MCF 10A (cell line): ENCODE results near the gene ZMAT2. TPM values are rescaled to one million over a fixed set of nuclear protein-coding genes. Genes with fewer than 3 reads are reported as not detected.
"Not testable (repeated sequence)": the region's sequence is repeated elsewhere in the genome, so short reads cannot be mapped to it uniquely, and the experiment has no call there.

Experiments used
- BruUV-seq: library from RNA; stranded (reverse); fragments of 400-500 nt; replicated peaks from 2 replicates; lab custom pipeline; 2021; lab: Mats Ljungman, UMichigan
- CTCF ChIA-PET: fragments of 300-600 bp; sonication (Branson Sonifier 250); formaldehyde crosslinking; extraction: SDS; loops from one replicate; lab custom pipeline; 2021; ENCODE audit warnings: antibody characterized with exemption, inconsistent platforms; lab: Yijun Ruan, JAX
- POLR2A ChIA-PET: fragments of 300-600, 350-650 bp; sonication (Branson Sonifier 250); formaldehyde crosslinking; extraction: SDS; loops from one replicate; lab custom pipeline; 2020; ENCODE audit warnings: antibody characterized with exemption, inconsistent platforms; lab: Yijun Ruan, JAX
- DNase-seq: peaks from one replicate; pipeline ENCODE4 v3.0.0-alpha.2; 2018; ENCODE audit not compliant: unreplicated experiment
- H3K27ac Mint-ChIP-seq: one replicate; pipeline ENCODE4 v1.8.0; 2022; ENCODE audit warnings: mild to moderate bottlenecking, low read depth, mixed read lengths; ENCODE audit not compliant: unreplicated experiment
- H3K27me3 Mint-ChIP-seq: one replicate; pipeline ENCODE4 v1.8.0; 2022; ENCODE audit warnings: mixed read lengths; ENCODE audit not compliant: insufficient read depth, unreplicated experiment
- H3K36me3 Mint-ChIP-seq: one replicate; pipeline ENCODE4 v1.8.0; 2022; ENCODE audit warnings: mild to moderate bottlenecking, moderate library complexity, mixed read lengths; ENCODE audit not compliant: insufficient read depth, unreplicated experiment
- H3K4me1 Mint-ChIP-seq: one replicate; pipeline ENCODE4 v1.8.0; 2022; ENCODE audit warnings: mixed read lengths; ENCODE audit not compliant: insufficient read depth, unreplicated experiment
- H3K4me3 Mint-ChIP-seq: one replicate; pipeline ENCODE4 v1.8.0; 2022; ENCODE audit warnings: mild to moderate bottlenecking, moderate library complexity, mixed read lengths; ENCODE audit not compliant: unreplicated experiment
- H3K9me3 Mint-ChIP-seq: one replicate; pipeline ENCODE4 v1.8.0; 2022; ENCODE audit warnings: mixed read lengths; ENCODE audit not compliant: unreplicated experiment
- intact Hi-C: fragments of 100-400 bp; cut with micrococcal nuclease; formaldehyde crosslinking; loops from 2 replicates; pipeline ENCODE4 v1.14.1; 2022
- total RNA-seq: library from RNA; stranded (reverse); gene quantifications from 2 replicates; pipeline ENCODE4 v1.2.3, GENCODE V29; 2022
- TF ChIP-seq, protein P1 (sequence below): fragments of 200-600 bp; IDR thresholded peaks from one replicate; pipeline ENCODE4 v1.8.0; 2022; ENCODE audit warnings: antibody characterized with exemption, mild to moderate bottlenecking; ENCODE audit not compliant: unreplicated experiment

Gene ZMAT2
- total RNA-seq, 1 experiment from 2014 or later: 54.9 TPM

DNA sequence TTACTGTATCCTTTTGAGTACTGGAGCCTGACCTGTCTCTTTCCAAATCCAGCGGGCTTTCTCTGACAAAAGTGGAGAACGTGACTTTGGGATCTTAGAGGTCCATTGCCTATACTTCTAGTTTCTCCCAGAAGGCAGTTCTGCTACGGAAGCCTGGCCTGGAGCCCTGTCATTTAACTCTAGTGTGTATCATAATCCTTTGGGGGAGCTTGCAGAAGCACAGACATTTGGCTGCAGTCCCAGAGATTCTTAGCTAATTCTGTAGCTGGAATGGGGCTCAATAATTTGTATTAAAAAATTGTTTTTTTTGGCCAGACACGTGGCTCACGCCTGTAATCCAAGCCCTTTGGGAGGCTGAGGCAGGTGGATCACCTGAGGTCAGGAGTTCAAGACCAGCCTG lies 6.0 kb upstream of the ZMAT2 start:
- H3K36me3 Mint-ChIP-seq: peaks cover 82% of the 10 kb centered on the region
- no peak for DNase-seq
- H3K4me3 Mint-ChIP-seq: no peak overlapping the region
- no TSS peak for BruUV-seq
- H3K9me3 Mint-ChIP-seq: no peaks in the 10 kb centered on the region
- H3K27me3 Mint-ChIP-seq: no peaks in the 10 kb centered on the region
- POLR2A ChIA-PET: interaction anchor here (0.6 to 9.6 kb wide), 7 partner anchors 8 to 49 kb away, joined by 3 to 153 read pairs (median 4); partner anchors contain the start of genes IK, NDUFA2 and WDR55
- intact Hi-C loops: no loop called here
- H3K27ac Mint-ChIP-seq: no peak overlapping the region
- TF ChIP-seq, protein P1, sequence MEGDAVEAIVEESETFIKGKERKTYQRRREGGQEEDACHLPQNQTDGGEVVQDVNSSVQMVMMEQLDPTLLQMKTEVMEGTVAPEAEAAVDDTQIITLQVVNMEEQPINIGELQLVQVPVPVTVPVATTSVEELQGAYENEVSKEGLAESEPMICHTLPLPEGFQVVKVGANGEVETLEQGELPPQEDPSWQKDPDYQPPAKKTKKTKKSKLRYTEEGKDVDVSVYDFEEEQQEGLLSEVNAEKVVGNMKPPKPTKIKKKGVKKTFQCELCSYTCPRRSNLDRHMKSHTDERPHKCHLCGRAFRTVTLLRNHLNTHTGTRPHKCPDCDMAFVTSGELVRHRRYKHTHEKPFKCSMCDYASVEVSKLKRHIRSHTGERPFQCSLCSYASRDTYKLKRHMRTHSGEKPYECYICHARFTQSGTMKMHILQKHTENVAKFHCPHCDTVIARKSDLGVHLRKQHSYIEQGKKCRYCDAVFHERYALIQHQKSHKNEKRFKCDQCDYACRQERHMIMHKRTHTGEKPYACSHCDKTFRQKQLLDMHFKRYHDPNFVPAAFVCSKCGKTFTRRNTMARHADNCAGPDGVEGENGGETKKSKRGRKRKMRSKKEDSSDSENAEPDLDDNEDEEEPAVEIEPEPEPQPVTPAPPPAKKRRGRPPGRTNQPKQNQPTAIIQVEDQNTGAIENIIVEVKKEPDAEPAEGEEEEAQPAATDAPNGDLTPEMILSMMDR: no peak
- H3K4me1 Mint-ChIP-seq: peaks cover 16% of the 10 kb centered on the region
- CTCF ChIA-PET: interaction anchor here (0.5 to 1.1 kb wide), 3 partner anchors 232 to 971 kb away, joined by 4 read pairs; partner anchors contain the start of gene PCDHAC1

DNA sequence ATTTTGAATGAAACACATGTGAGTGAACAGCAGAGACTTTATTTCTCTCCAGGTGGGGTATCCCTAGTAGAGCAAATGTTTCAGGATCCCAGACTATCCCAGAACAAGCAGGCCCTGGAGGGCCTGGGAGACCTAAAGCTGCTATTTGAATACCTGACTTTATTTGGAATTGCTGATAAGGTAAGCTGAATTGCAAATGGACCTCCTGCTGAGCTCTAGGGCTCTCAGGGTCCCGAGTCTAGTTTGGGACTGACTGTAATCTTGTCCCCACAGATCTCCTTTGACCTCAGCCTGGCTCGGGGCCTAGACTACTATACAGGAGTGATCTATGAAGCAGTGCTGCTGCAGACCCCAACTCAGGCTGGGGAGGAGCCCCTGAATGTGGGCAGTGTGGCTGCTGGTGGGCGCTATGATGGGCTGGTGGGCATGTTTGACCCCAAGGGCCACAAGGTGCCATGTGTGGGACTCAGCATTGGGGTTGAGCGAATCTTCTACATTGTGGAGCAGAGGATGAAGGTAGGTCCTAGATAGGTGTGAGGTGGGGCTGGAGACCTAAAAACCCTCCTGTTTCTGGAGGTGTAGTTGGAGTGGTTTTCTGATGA lies 3.3 kb upstream of the ZMAT2 start:
- no peak for DNase-seq
- H3K27ac Mint-ChIP-seq: no peak overlapping the region
- no TSS peak for BruUV-seq
- ChIA-PET POLR2A (interaction anchor here (0.5 to 2.3 kb wide), 6 partner anchors 9 to 269 kb away, joined by 3 to 10 read pairs (median 4); partner anchors contain the start of genes IK, NDUFA2 and PCDHAC2), CTCF (interaction anchor here (0.9 to 1.5 kb wide), 5 partner anchors 14 to 339 kb away, joined by 3 to 4 read pairs (median 3); no protein-coding TSS in a partner anchor)
- no peak overlapping the region for H3K4me3 Mint-ChIP-seq
- H3K36me3 Mint-ChIP-seq: peaks cover 69% of the 10 kb centered on the region
- no peaks in the 10 kb centered on the region for H3K27me3 Mint-ChIP-seq
- TF ChIP-seq, protein P1: no peak
- H3K4me1 Mint-ChIP-seq: peaks cover 7% of the 10 kb centered on the region
- H3K9me3 Mint-ChIP-seq: no peaks in the 10 kb centered on the region
- intact Hi-C loops: no loop called here

DNA sequence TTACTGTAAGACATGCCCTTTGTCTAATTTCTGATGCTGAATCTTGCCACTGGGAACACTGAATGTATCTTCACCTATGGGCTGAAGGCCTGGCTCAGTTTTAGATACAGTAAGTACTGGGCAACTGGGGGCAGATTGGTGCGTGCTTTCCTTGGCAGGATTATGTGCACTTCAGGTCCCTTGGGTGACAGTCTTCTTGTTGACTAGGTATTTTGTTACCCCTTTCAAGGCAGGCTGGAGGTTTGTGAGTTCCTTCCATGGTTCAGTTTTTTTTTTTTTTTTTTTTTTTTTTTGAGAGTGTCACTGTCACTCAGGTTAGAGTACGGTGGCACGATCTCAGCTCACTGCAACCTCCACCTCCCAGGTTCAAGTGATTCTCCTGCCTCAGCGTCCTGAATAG lies 7.6 kb downstream of the ZMAT2 start:
- TF ChIP-seq, protein P1: no peak
- no peak for DNase-seq
- H3K4me1 Mint-ChIP-seq: peaks cover 11% of the 10 kb centered on the region
- H3K27me3 Mint-ChIP-seq: no peaks in the 10 kb centered on the region
- intact Hi-C loops: no loop called here
- CTCF ChIA-PET: no interaction called here
- no peak overlapping the region for H3K4me3 Mint-ChIP-seq
- BruUV-seq: no TSS peak
- no peaks in the 10 kb centered on the region for H3K9me3 Mint-ChIP-seq
- H3K27ac Mint-ChIP-seq: no peak overlapping the region
- POLR2A ChIA-PET: interaction anchor here (1.3 to 5.1 kb wide), 3 partner anchors 13 to 78 kb away, joined by 3 to 72 read pairs (median 10); partner anchors contain the start of genes HARS1 and HARS2
- H3K36me3 Mint-ChIP-seq: peaks cover 58% of the 10 kb centered on the region

DNA sequence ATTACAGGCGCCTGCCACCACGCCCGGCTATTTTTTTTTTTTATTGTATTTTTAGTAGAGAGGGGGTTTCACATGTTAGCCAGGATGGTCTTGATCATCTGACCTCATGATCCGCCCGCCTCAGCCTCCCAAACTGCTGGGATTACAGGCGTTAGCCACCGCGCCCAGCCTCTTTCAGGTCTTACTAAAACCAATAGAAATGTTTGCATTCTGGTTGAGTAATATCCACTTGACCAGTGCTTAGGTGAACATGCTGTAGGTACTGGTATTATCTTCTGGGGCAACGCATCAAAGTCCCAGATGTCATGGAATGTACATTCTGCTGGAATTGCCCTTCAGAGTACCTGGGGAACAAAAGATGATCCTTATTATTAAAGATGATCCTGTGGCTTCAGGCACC lies 8.5 kb downstream of the ZMAT2 start:
- H3K4me3 Mint-ChIP-seq, intact Hi-C loops, H3K27ac Mint-ChIP-seq, H3K9me3 Mint-ChIP-seq, DNase-seq, H3K27me3 Mint-ChIP-seq, BruUV-seq: not testable (repeated sequence)
- ChIA-PET POLR2A (interaction anchor here (0.7 to 5.1 kb wide), 5 partner anchors 7 to 44 kb away, joined by 3 to 95 read pairs (median 10); partner anchors contain the start of genes HARS1, HARS2, WDR55 and ZMAT2), CTCF (interaction anchor here (0.6 kb wide), 3 partner anchors 187 to 610 kb away, joined by 3 to 4 read pairs (median 4); no protein-coding TSS in a partner anchor)
- peaks cover 11% of the 10 kb centered on the region for H3K4me1 Mint-ChIP-seq
- H3K36me3 Mint-ChIP-seq: peaks cover 51% of the 10 kb centered on the region
